Activated naive CD4-positive, alpha-beta T cell (primary cell): ENCODE results near the gene APIP.

Experiments used
- DNase-seq, 4 experiments: peaks; one replicate each; lab custom pipeline; 2025; lab: John Stamatoyannopoulos, UW

APIP gene

GRCh38 chr11:34887260-34887659 is 28.9 kb downstream of the APIP start:
- DNase-seq, result no peak

DNA sequence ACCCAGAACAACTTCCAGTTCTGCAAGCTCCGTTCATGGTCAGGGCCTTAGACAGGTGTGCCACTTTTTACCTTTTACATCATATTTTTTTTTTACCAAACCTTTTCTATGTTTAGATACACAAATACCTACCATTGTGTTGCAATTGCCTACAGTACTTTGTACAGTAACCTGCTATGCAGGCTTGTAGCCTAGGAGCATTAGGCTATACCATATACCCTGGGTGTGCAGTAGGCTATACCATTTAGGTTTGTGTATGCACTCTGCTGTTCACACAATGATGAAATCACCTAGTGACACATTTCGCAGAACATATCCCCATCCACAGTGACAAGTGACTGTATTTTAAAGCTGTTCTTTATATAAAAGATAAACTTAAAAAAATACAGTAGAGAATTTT is 29.6 kb downstream of the APIP start:
- DNase-seq, result no peak

DNA sequence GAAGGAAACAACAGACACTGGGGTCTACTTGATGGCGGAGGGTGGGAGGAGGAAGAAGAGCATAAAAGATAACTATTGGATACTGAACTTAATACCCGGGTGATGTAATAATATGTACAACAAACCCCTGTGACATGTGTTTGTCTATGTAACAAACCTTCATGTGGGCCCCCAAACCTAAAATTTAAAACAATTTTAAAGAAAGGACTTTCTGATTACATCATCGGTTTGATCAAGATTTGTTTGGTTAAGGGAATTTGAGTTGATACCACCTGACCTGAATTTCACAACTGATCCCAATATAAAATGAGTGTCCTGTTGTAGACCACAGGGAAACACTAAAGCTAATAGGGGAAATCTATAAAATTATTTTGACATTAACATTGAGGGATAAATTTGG is 34.3 kb downstream of the APIP start:
- no peak for DNase-seq

- no peak for DNase-seq
These were observed 38.7 kb downstream of the APIP start for GRCh38 chr11:34877375-34877975.

GRCh38 chr11:34874202-34874601 is 42.0 kb downstream of the APIP start:
- no peak for DNase-seq

GRCh38 chr11:34870548-34871196 is 45.5 kb downstream of the APIP start:
- DNase-seq, result no peak

DNA sequence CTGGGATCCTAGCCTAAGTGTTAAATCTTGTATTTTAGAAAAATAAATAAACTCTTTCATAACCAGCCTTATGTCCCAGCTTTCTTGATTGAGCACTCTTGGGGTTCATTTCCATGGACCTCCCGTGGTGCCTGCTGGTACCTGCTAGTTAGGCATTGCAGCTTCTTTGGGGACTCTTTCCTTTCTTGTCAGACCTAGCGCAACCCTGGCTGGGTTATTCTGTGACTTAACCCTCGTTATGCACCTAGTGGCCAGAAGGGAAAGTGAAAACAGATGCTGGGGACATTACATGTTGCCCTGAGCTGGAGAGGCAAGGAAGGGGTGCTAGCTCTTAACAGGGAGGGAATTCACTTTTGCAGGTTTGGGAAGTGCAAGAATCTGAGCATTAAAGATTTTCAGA is 46.8 kb downstream of the APIP start:
- DNase-seq, result no peak

- no peak for DNase-seq
These were observed 49.8 kb downstream of the APIP start for GRCh38 chr11:34866375-34866774.

GRCh38 chr11:34865261-34865660 is 50.9 kb downstream of the APIP start:
- DNase-seq, result no peak

GRCh38 chr11:34864424-34864823 is 51.8 kb downstream of the APIP start:
- DNase-seq, result no peak

GRCh38 chr11:34863048-34863447 is 53.1 kb downstream of the APIP start:
- no peak for DNase-seq

DNA sequence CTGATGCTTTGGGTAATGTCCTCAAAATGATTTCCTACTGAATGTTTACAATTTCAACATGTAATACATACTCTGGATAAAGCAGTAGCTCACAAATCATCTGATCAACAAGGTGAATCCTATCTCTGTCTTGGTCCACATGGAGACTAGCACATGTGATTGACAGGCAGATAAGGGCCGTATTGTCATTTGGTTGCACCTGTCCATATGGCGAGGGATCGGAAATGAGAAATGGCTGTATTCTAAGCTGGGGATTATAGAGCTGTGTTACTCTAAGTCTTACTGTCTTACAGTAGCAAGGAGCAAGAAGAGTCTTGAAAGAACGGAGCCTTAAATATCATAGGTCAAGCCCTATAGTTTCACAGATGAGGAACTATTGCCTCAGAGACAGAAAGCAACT is 55.7 kb downstream of the APIP start:
- DNase-seq, result no peak

GRCh38 chr11:34860034-34860433 is 56.1 kb downstream of the APIP start:
- no peak for DNase-seq

GRCh38 chr11:34859496-34859895 is 56.7 kb downstream of the APIP start:
- no peak for DNase-seq

DNA sequence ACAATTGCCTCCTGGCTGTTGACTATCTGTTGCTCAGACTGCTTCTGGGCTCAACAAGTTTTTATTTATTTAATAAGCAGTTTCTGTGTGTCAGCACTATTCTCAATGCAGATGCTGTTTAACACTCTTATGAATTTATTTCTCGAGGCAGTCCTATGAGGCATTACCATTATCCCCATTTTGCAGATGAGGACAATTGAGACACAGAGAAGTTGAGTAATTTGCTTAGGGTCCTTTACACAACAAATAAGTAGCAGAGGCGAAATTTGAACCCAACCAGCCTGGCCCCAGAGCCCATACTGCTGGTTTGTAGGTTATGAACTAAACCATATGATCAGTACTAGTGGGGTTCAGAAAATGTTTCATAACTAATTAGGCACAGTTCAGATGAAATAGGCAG is 58.7 kb downstream of the APIP start:
- no peak for DNase-seq

DNA sequence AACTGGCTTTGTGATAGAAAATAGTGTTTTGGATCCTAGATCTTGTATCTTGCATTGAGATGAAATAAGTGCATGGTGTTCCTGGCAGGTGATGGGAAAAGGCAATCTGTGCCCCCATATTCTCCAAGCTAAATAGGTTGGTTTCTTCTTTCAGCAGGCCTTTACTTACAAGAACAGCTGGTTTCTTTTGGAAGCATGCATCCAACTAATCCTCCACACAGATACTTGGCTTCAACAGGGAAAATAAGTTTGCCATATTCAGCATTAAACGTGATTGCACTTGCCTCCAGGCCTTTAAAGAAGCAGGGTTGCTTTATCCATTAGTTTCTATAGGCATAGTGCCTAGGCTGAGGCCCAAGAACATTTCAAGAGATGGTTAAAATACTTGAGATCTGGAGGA is 59.9 kb downstream of the APIP start:
- no peak for DNase-seq

DNA sequence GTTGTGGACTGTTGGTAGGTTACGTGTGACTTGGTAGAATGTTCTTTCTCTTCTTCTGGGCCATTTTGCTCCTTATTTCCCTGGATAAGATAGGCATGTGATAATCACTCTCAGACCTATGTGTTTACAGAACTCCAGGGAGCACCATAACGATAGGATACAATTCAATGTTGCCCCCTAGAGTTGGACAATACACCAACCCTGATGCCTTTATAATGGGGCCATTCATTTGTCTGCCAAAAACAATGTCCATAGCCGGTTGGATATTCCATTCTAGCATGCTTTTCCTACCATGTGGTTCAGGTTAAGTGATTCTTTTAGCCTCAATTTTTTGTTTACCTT is 60.5 kb downstream of the APIP start:
- DNase-seq, result no peak

GRCh38 chr11:34855021-34855753 is 61.0 kb downstream of the APIP start:
- no peak for DNase-seq

GRCh38 chr11:34851916-34852315 is 64.3 kb downstream of the APIP start:
- no peak for DNase-seq

DNA sequence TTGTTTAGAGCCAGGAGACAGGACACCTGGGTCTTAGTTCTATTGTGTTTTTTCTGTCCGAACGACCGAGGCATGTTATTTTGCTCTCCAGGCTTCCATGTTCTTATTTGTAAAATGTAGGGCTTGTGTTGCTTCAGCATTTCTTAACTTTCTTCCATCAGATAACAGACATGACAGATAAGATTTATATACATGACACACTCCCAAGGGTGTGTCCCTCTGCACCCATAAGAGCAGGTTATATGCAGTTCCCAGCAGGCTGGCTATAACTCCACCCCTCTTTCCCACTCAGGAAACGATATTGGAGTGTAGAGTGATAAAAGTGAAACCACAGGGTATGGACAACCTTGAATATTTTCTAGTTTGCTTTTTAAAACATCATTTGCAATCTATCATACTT is 65.8 kb downstream of the APIP start:
- no peak for DNase-seq

DNA sequence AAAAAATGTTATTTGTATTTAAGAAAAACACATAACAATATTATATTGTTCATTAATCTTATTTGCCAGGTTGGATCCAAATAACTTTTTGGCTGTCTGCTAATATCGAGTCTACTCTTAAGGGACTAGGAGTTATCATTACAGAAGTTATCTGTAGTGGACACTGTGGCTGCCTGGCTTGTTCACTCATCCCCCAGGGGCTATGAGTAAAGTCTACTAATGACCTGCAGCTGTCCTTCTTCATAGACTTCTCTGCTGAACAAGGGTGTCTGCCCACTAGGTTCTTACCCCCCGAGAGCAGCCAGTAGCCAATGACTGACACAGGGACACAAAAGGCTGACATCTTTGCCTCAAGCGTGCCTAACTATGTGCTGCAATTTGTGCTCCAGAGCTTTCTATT is 69.7 kb downstream of the APIP start:
- DNase-seq, result no peak

DNA sequence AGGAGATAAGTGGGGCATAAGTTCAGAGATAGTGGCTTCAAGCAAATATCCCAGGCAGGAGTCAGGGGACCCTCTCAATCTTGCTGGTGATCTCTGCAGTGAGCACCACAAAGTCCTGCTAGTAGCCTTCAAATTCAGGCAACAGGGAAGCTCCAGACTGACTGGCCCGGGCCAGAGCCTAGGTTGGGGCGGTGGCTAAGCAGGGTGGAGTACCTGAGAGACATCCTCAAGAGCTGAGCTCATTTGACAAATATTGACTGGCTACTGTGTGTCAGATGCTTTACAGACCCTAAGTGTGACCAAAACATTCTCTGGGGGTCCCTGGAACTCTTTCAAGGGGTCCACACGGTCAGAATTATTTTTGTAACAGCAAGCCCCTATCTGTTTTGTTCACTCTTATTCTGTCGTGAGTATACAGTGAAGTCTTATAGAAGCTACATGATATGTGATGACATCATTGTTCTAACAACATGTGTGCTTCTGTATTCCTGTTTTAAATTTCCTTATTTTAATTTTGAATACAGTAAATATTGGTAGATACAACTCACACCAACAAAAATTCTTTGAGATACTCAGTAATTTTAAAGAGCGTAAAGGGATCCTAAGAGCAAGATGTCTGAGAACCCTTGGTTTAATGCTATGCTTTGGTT is 71.6 kb downstream of the APIP start:
- DNase-seq, result no peak

DNA sequence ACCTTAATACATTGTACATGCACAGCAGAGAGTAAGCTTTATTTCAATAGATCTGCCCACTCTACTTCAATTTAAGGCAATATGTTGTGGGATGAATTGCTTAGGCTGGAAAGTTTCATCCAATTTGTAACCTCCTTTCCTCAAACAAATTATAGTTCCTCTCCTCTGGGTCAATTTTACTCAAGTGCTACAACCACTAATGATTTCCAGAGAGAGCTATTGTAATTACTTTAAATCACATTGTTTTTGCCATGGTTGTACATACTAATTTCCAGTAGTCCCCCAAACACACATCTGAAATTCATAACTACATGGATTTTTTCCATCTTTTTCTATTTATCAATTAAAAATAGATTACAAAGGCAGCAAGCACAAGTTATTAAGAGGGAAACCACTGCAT is 72.9 kb downstream of the APIP start:
- DNase-seq, result no peak
